HEK293T (cell line): ENCODE measurements around the gene ANKFN1.
"Not testable (repeated sequence)": the region's sequence is repeated elsewhere in the genome, so short reads cannot be mapped to it uniquely, and the experiment has no call there.

ENCODE experiments used
- CTCF ChIA-PET: fragments of 350-600 bp; formaldehyde crosslinking; extraction: SDS; loops from one replicate; lab custom pipeline; 2021; ENCODE audit warnings: antibody characterized with exemption, inconsistent platforms; lab: Yijun Ruan, JAX
- POLR2A ChIA-PET: fragments of 350-600 bp; formaldehyde crosslinking; extraction: SDS; loops from one replicate; lab custom pipeline; 2020; ENCODE audit warnings: antibody characterized with exemption, inconsistent platforms; lab: Yijun Ruan, JAX
- DNase-seq: peaks from one replicate; pipeline ENCODE4 v3.0.0; 2012; ENCODE audit warnings: mixed read lengths; ENCODE audit errors: extremely low spot score
- ARNT ChIP-seq: fragments of 450-650 bp; IDR thresholded peaks from 2 replicates; pipeline ENCODE4 v1.6.1; 2017; ENCODE audit warnings: mild to moderate bottlenecking
- BHLHE40 ChIP-seq: fragments of 450-650 bp; IDR thresholded peaks from 2 replicates; pipeline ENCODE4 v1.6.1; 2016; ENCODE audit warnings: mild to moderate bottlenecking, moderate library complexity, borderline replicate concordance
- CTBP1 ChIP-seq: fragments of 450-650 bp; IDR thresholded peaks from 2 replicates; pipeline ENCODE4 v1.6.1; 2016; ENCODE audit warnings: borderline replicate concordance
- ELF4 ChIP-seq: fragments of 450-650 bp; IDR thresholded peaks from 2 replicates; pipeline ENCODE4 v1.6.1; 2017; ENCODE audit warnings: antibody characterized with exemption
- FOXA1 ChIP-seq: fragments of 450-650 bp; IDR thresholded peaks from 2 replicates; pipeline ENCODE4 v1.6.1; 2016; ENCODE audit warnings: mild to moderate bottlenecking
- FOXK2 ChIP-seq: fragments of 450-650 bp; IDR thresholded peaks from 2 replicates; pipeline ENCODE4 v1.6.1; 2016; ENCODE audit warnings: mild to moderate bottlenecking
- FOXM1 ChIP-seq: fragments of 450-650 bp; IDR thresholded peaks from 2 replicates; pipeline ENCODE4 v1.6.1; 2017; ENCODE audit warnings: mild to moderate bottlenecking, borderline replicate concordance
- HDGF ChIP-seq: fragments of 450-650 bp; IDR thresholded peaks from 2 replicates; pipeline ENCODE4 v1.6.1; 2017; ENCODE audit warnings: antibody characterized with exemption, borderline replicate concordance
- L3MBTL2 ChIP-seq: fragments of 450-650 bp; conservative IDR thresholded peaks from 2 replicates; pipeline ENCODE4 v1.6.1; 2016; ENCODE audit warnings: mild to moderate bottlenecking
- LEF1 ChIP-seq: fragments of 450-650 bp; IDR thresholded peaks from 2 replicates; pipeline ENCODE4 v1.6.1; 2017; ENCODE audit warnings: mild to moderate bottlenecking, borderline replicate concordance
- NFRKB ChIP-seq: fragments of 450-650 bp; IDR thresholded peaks from 2 replicates; pipeline ENCODE4 v1.6.1; 2016; ENCODE audit warnings: mild to moderate bottlenecking, moderate library complexity
- PKNOX1 ChIP-seq: fragments of 450-650 bp; IDR thresholded peaks from 2 replicates; pipeline ENCODE4 v1.6.1; 2016
- SP1 ChIP-seq: fragments of 450-650 bp; IDR thresholded peaks from 2 replicates; pipeline ENCODE4 v1.6.1; 2017
- SUZ12 ChIP-seq: fragments of 450-650 bp; IDR thresholded peaks from 2 replicates; pipeline ENCODE4 v1.6.1; 2016; ENCODE audit warnings: mild to moderate bottlenecking
- TARDBP ChIP-seq: fragments of 450-650 bp; IDR thresholded peaks from 2 replicates; pipeline ENCODE4 v1.6.1; 2016
- ZNF384 ChIP-seq: fragments of 450-650 bp; IDR thresholded peaks from 2 replicates; pipeline ENCODE4 v1.6.1; 2016

ANKFN1 gene

DNA sequence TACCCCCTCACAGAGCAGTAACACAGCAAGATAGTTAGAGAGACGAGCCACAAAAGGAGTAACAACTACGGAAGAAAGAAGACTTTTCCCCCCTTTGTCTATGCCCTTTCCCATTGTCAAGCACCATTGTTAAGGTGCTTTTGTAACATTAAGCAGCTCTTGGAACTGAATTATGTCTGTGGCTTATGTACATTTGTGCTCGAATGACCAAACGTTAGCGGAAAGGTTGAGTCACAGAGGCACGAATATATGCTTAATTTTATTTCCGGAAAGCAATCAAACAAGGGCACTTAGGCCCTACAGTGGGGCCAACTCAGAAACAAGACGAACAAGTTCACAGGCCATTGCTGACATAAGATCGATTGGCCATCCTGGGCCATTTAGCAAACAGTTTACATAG, 109.5 kb downstream of the ANKFN1 start:
- ChIA-PET POLR2A (no interaction called here), CTCF (no interaction called here)
- TF ChIP-seq L3MBTL2 (no peak), ARNT (no peak), NFRKB (no peak), ZNF384 (no peak), PKNOX1 (no peak), LEF1 (no peak), ELF4 (no peak), SP1 (no peak), SUZ12 (no peak), TARDBP (no peak), BHLHE40 (no peak), FOXA1 (no peak), HDGF (no peak), FOXK2 (no peak), FOXM1 (no peak), CTBP1 (no peak)
- DNase-seq, result no peak

- ChIA-PET CTCF (interaction anchor here (0.8 kb wide), 1 partner anchor 50 kb away, joined by 3 read pairs; no protein-coding TSS in a partner anchor), POLR2A (no interaction called here)
- DNase-seq, result no peak
Observed at GRCh38 chr17:56269556-56270389, 116.5 kb downstream of the ANKFN1 start.

DNA sequence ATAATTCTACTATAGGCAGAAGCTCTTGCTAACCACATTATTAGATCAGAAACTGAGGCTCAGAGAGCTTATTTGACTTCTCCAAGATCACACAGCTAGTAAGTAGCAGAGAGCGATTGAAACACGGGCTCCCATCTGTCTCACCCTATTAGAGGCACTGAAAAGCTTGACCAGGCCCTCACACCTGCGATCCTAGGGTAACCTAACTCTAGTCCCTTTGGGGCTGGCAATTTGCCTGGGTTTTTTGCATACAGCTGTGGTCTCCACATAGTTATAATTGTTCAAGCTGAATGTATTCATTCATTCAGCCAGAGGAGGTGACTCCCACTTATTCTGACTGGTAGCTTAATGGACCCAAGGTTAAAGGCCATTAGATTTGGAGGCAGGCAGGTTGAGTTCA, 121.2 kb downstream of the ANKFN1 start:
- ChIA-PET CTCF (no interaction called here), POLR2A (no interaction called here)
- TF ChIP-seq LEF1 (no peak), ELF4 (no peak), FOXK2 (no peak), HDGF (no peak), TARDBP (no peak), SUZ12 (no peak), FOXA1 (no peak), BHLHE40 (no peak), SP1 (no peak), L3MBTL2 (no peak), ZNF384 (no peak), NFRKB (no peak), FOXM1 (no peak), CTBP1 (no peak), ARNT (no peak), PKNOX1 (no peak)
- DNase-seq, result no peak

More at GRCh38 chr17:56269556-56270389, 116.5 kb downstream of the ANKFN1 start:
- TF ChIP-seq NFRKB, result no peak
- no peak for TF ChIP-seq SP1
- no peak for TF ChIP-seq PKNOX1
- no peak for TF ChIP-seq BHLHE40
- TF ChIP-seq TARDBP, result no peak
- TF ChIP-seq HDGF, result no peak
- no peak for TF ChIP-seq ZNF384
- TF ChIP-seq SUZ12, result no peak
- TF ChIP-seq FOXA1, result no peak
- no peak for TF ChIP-seq L3MBTL2
- no peak for TF ChIP-seq FOXM1
- TF ChIP-seq LEF1, result no peak
- TF ChIP-seq ARNT, result no peak
- no peak for TF ChIP-seq FOXK2
- TF ChIP-seq ELF4, result no peak
- no peak for TF ChIP-seq CTBP1

DNA sequence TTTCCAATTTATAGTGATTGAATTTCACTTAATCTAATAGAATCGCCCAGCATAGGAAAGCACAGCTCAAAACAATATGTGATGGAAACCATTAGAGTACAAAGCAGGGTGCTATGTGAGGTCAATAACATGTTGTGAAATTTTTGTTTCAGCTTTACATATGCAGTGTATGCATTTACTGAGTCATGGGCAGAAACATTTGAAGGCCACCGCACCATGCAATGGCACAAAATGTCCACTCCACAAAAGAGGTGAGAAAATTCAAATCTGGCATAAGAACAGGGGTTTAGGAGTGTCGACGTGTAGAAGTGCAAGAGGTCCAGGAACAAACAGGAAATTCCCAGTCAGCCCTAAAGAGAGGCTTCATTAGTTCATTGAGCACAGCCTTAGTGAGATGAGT, 131.2 kb downstream of the ANKFN1 start:
- ChIA-PET CTCF (no interaction called here), POLR2A (no interaction called here)
- TF ChIP-seq FOXM1, result no peak
- DNase-seq, result no peak

DNA sequence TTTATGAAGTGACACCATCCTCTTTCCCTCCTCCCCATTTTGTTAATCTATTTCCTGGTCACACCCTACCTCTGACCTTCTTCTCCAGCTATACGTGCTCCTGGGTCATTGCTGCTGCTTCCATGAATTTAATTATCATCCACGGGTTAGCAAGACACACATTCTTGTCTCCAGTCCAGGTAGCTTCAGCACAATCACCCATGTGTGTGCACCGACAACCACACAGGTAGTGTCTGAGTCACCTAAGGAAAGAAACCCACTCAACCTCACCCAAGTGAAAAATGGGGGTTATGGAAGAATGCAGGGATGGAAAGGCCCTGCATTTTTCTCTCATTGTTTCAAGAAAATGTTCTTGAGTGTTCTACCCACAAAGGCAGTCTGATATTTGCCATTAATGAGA, 135.5 kb downstream of the ANKFN1 start:
- POLR2A ChIA-PET, CTCF ChIA-PET, DNase-seq: not testable (repeated sequence)

DNA sequence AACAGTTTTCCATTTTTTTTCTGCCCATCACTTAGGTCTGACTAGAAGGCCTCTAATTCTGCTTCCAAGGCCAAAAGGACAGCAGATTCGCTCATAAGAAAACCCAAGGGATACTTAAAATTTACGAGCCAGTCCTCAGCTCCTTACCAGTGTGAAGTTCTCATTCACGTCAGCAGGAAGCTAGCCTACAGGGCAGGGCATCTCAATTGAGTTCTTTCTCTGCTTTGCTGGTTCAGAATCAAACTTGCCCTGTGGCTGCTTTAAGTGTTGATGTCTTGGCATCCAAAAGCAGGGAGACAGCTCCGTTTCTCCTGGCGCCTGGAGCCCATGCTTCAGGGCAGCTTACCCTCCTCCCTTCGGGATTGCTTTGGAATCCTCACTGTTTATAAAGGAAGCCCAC, 136.0 kb downstream of the ANKFN1 start:
- ChIA-PET CTCF (interaction anchor here (0.7 kb wide), 1 partner anchor 449 kb away, joined by 3 read pairs; no protein-coding TSS in a partner anchor), POLR2A (no interaction called here)
- TF ChIP-seq HDGF (no peak), NFRKB (no peak), SUZ12 (no peak), ZNF384 (no peak), BHLHE40 (no peak), FOXK2 (no peak), ELF4 (no peak), PKNOX1 (no peak), LEF1 (no peak), CTBP1 (no peak), FOXM1 (no peak), TARDBP (no peak), FOXA1 (no peak), ARNT (no peak), L3MBTL2 (no peak), SP1 (no peak)
- DNase-seq, result no peak
